Neural cell (in vitro differentiated cells): ENCODE results near the gene HS3ST3A1. TPM values are rescaled to one million over a fixed set of nuclear protein-coding genes. Genes with fewer than 3 reads are reported as not detected.

Experiments used
- H2AFZ ChIP-seq: fragments of 200-600, 300-800 bp; sonication (generic), shearing (Covaris generic); 2 replicates; pipeline ENCODE4 v1.6.0; 2014; ENCODE audit warnings: low read depth, mild to moderate bottlenecking, antibody characterized with exemption, low read length, moderate library complexity
- H3F3A ChIP-seq: fragments of 200-600 bp; shearing (Covaris generic); 2 replicates; pipeline ENCODE4 v1.6.1; 2016; ENCODE audit warnings: mild to moderate bottlenecking, moderate library complexity, mixed read lengths, antibody characterized with exemption, low read length; ENCODE audit not compliant: insufficient read depth, poor library complexity, severe bottlenecking
- H3K27ac ChIP-seq: fragments of 200-600, 300-800 bp; sonication (generic), shearing (Covaris generic); 2 replicates; pipeline ENCODE4 v1.5.1; 2014; ENCODE audit warnings: mild to moderate bottlenecking, low read length, moderate library complexity
- H3K27me3 ChIP-seq: fragments of 300-800, 200-600 bp; sonication (generic), shearing (Covaris generic); 2 replicates; pipeline ENCODE4 v1.6.0; 2014; ENCODE audit warnings: mild to moderate bottlenecking, low read depth, low read length, moderate library complexity; ENCODE audit not compliant: insufficient read depth
- H3K36me3 ChIP-seq: fragments of 300-800, 200-600 bp; sonication (generic), shearing (Covaris generic); 2 replicates; pipeline ENCODE4 v1.5.1; 2014; ENCODE audit warnings: mild to moderate bottlenecking, antibody characterized with exemption, low read length, moderate library complexity; ENCODE audit not compliant: insufficient read depth
- H3K4me2 ChIP-seq: fragments of 300-800, 200-600 bp; sonication (generic), shearing (Covaris generic); 2 replicates; pipeline ENCODE4 v1.6.0; 2014; ENCODE audit warnings: mild to moderate bottlenecking, low read length
- H3K4me3 ChIP-seq: fragments of 300-800, 200-600 bp; sonication (generic), shearing (Covaris generic); 2 replicates; pipeline ENCODE4 v1.5.1; 2014; ENCODE audit warnings: mild to moderate bottlenecking, low read length, moderate library complexity
- H3K79me2 ChIP-seq: fragments of 200-600 bp; shearing (Covaris generic); replicated peaks from 2 replicates; pipeline ENCODE4 v1.6.0; 2014; ENCODE audit warnings: mild to moderate bottlenecking, low read length, moderate library complexity; ENCODE audit not compliant: insufficient read depth
- H3K9ac ChIP-seq: fragments of 300-800, 200-600 bp; sonication (generic), shearing (Covaris generic); 2 replicates; pipeline ENCODE4 v1.6.1; 2016; ENCODE audit warnings: mild to moderate bottlenecking, low read length, mixed read lengths
- H3K9me2 ChIP-seq: fragments of 200-600 bp; shearing (Covaris generic); 2 replicates; pipeline ENCODE4 v1.6.1; 2016; ENCODE audit warnings: mild to moderate bottlenecking, low read length, mixed read lengths; ENCODE audit not compliant: insufficient read depth
- H3K9me3 ChIP-seq: fragments of 200-600, 300-800 bp; sonication (generic), shearing (Covaris generic); 2 replicates; pipeline ENCODE4 v1.6.1; 2016; ENCODE audit warnings: mild to moderate bottlenecking, mixed run types, low read length, moderate library complexity, mixed read lengths
- H4K20me1 ChIP-seq: fragments of 200-600 bp; shearing (Covaris generic); 2 replicates; pipeline ENCODE4 v1.6.1; 2016; ENCODE audit warnings: mild to moderate bottlenecking, mixed run types; ENCODE audit not compliant: insufficient read depth
- EP300 ChIP-seq: fragments of 450-650 bp; conservative IDR thresholded peaks from 2 replicates; pipeline ENCODE4 v1.6.1; 2014; ENCODE audit warnings: antibody characterized with exemption, mild to moderate bottlenecking, moderate library complexity; ENCODE audit not compliant: poor library complexity, severe bottlenecking
- EZH2 ChIP-seq: fragments of 200-600, 300-800 bp; shearing (Covaris generic), sonication (generic); IDR thresholded peaks from 2 replicates; pipeline ENCODE4 v1.6.1; 2014; ENCODE audit warnings: antibody characterized with exemption, low read length, borderline replicate concordance, mild to moderate bottlenecking; ENCODE audit not compliant: insufficient read depth, poor library complexity, severe bottlenecking
- MXI1 ChIP-seq: fragments of 450-650 bp; conservative IDR thresholded peaks from 2 replicates; pipeline ENCODE4 v1.6.1; 2014; ENCODE audit warnings: antibody characterized with exemption, mild to moderate bottlenecking; ENCODE audit not compliant: poor library complexity, severe bottlenecking
- POLR2AphosphoS5 ChIP-seq: IDR thresholded peaks from 2 replicates; pipeline ENCODE4 v1.6.1; 2012
- RAD21 ChIP-seq: fragments of 450-650 bp; conservative IDR thresholded peaks from 2 replicates; pipeline ENCODE4 v1.6.1; 2014; ENCODE audit warnings: antibody characterized with exemption, mild to moderate bottlenecking, moderate library complexity
- SMC3 ChIP-seq: fragments of 450-650 bp; conservative IDR thresholded peaks from 2 replicates; pipeline ENCODE4 v1.6.1; 2014; ENCODE audit warnings: antibody characterized with exemption, mild to moderate bottlenecking, moderate library complexity; ENCODE audit not compliant: poor library complexity
- TAF1 ChIP-seq: IDR thresholded peaks from 2 replicates; pipeline ENCODE4 v1.6.1; 2012; ENCODE audit warnings: low read depth
- polyA plus RNA-seq: library from polyadenylated mRNA; depleted of rRNA; stranded (reverse); fragments of >200 nt; gene quantifications from 2 replicates; pipeline ENCODE4 v1.2.3, GENCODE V29; 2014
- TF ChIP-seq, protein P1 (sequence below): IDR thresholded peaks from 2 replicates; pipeline ENCODE4 v1.6.1; 2012; ENCODE audit warnings: borderline replicate concordance
- TF ChIP-seq, protein P2 (sequence below): fragments of 450-650 bp; IDR thresholded peaks from 2 replicates; pipeline ENCODE4 v1.5.1; 2014; ENCODE audit warnings: antibody characterized with exemption, mild to moderate bottlenecking, moderate library complexity; ENCODE audit not compliant: poor library complexity, severe bottlenecking

HS3ST3A1 gene
- polyA plus RNA-seq, 1 donor from 2014 or later: 0.56 TPM

DNA sequence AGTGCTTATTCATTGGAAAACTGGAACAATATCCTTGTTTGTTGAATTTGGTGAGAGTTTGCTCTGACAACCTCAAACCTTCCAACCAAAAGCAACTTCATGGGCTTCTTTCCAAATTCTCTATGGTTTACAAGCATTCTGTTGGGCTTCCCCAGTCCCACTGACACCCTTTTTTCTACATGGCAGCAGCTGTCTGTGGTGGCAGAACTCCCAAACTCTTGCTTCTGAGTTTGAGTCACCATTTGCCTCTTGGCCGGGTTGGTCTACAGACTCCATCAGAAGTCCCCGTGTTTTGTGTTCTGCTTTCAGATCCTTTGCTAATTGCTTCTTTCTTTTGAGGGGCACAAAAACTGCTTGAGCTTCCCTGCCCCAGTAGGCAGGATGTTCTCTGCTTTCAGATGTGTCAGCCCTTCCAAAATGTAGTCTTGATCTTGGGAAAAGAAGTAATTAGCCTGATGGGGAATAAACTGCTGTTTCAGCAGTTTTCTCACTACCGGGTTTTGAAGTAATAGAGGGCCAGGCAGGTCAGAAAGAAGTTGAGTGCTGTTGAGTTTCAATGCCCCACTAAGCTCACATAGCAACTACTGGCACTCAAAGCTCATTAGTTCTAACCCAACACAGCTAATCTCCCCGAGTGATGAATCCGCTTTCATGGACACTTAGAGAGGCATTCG, 80.7 kb downstream of the HS3ST3A1 start:
- Histone ChIP-seq H3K4me2 (no peak overlapping the region), H3K9me3 (no peaks in the 10 kb centered on the region)
- no peak for TF ChIP-seq EZH2
- no peak for TF ChIP-seq POLR2AphosphoS5
- TF ChIP-seq, protein P1, sequence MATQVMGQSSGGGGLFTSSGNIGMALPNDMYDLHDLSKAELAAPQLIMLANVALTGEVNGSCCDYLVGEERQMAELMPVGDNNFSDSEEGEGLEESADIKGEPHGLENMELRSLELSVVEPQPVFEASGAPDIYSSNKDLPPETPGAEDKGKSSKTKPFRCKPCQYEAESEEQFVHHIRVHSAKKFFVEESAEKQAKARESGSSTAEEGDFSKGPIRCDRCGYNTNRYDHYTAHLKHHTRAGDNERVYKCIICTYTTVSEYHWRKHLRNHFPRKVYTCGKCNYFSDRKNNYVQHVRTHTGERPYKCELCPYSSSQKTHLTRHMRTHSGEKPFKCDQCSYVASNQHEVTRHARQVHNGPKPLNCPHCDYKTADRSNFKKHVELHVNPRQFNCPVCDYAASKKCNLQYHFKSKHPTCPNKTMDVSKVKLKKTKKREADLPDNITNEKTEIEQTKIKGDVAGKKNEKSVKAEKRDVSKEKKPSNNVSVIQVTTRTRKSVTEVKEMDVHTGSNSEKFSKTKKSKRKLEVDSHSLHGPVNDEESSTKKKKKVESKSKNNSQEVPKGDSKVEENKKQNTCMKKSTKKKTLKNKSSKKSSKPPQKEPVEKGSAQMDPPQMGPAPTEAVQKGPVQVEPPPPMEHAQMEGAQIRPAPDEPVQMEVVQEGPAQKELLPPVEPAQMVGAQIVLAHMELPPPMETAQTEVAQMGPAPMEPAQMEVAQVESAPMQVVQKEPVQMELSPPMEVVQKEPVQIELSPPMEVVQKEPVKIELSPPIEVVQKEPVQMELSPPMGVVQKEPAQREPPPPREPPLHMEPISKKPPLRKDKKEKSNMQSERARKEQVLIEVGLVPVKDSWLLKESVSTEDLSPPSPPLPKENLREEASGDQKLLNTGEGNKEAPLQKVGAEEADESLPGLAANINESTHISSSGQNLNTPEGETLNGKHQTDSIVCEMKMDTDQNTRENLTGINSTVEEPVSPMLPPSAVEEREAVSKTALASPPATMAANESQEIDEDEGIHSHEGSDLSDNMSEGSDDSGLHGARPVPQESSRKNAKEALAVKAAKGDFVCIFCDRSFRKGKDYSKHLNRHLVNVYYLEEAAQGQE: no peak
- no peak for TF ChIP-seq RAD21
- no peak for TF ChIP-seq TAF1
- no peak for TF ChIP-seq MXI1
- no peak for TF ChIP-seq SMC3
- no peak for TF ChIP-seq EP300
- TF ChIP-seq, protein P2, sequence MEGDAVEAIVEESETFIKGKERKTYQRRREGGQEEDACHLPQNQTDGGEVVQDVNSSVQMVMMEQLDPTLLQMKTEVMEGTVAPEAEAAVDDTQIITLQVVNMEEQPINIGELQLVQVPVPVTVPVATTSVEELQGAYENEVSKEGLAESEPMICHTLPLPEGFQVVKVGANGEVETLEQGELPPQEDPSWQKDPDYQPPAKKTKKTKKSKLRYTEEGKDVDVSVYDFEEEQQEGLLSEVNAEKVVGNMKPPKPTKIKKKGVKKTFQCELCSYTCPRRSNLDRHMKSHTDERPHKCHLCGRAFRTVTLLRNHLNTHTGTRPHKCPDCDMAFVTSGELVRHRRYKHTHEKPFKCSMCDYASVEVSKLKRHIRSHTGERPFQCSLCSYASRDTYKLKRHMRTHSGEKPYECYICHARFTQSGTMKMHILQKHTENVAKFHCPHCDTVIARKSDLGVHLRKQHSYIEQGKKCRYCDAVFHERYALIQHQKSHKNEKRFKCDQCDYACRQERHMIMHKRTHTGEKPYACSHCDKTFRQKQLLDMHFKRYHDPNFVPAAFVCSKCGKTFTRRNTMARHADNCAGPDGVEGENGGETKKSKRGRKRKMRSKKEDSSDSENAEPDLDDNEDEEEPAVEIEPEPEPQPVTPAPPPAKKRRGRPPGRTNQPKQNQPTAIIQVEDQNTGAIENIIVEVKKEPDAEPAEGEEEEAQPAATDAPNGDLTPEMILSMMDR: no peak

DNA sequence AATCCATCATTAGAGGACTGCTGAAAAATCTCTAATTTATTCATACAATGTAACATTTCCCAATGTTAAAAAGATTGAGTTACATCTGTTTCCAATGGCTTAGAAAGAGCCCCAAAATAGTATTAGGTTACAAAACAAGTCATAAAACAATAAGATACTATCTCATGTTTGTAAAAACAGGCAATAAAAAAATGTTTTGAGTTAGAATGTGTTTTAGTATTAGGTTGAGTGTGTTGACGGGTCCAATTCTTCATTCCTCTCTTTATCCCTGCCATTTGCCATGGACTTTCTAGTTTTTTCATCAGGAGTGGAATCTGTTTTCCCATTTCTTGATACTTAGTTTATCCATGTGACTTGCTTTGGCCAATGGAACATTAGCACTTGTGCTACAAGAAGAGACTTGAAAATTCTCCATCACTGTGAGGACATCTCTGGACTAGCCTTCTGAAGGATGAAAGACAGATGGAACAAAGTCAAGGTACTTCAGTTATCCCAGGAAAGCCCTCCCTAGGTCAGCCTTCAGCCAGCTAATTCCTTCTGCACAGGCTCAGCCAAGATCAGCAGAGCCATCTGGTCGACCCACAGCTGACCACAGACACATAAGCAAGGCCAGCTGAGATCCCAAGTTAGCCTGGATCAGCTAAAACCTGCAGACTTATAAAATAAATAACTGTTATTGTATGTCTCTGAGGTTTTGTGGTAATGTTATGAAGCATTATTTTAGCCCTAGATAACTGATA, 83.3 kb downstream of the HS3ST3A1 start:
- Histone ChIP-seq H3K27me3 (no peaks in the 10 kb centered on the region), H3K9ac (no peak overlapping the region), H3K27ac (no peak overlapping the region), H3K9me2 (no peaks in the 10 kb centered on the region), H2AFZ (no peak overlapping the region), H3K9me3 (no peaks in the 10 kb centered on the region), H3K79me2 (no peaks in the 10 kb centered on the region), H3K4me3 (no peak overlapping the region), H3F3A (no peaks in the 10 kb centered on the region), H3K4me2 (no peak overlapping the region), H4K20me1 (no peaks in the 10 kb centered on the region), H3K36me3 (no peaks in the 10 kb centered on the region)
- no peak for TF ChIP-seq MXI1

More for the DNA sequence above, 80.7 kb downstream of the HS3ST3A1 start:
- no peaks in the 10 kb centered on the region for H3K27me3 ChIP-seq
- no peak overlapping the region for H3K4me3 ChIP-seq
- no peaks in the 10 kb centered on the region for H4K20me1 ChIP-seq
- no peak overlapping the region for H3K9ac ChIP-seq
- H2AFZ ChIP-seq: no peak overlapping the region
- no peaks in the 10 kb centered on the region for H3F3A ChIP-seq
- no peak overlapping the region for H3K27ac ChIP-seq
- no peaks in the 10 kb centered on the region for H3K79me2 ChIP-seq
- no peaks in the 10 kb centered on the region for H3K36me3 ChIP-seq
- H3K9me2 ChIP-seq: no peaks in the 10 kb centered on the region
